ENCODE data around the gene TRIM41. TPM values are rescaled to one million over a fixed set of nuclear protein-coding genes. Genes with fewer than 3 reads are reported as not detected.

The TRIM41 gene
- polyA plus RNA-seq, 1 donor from 2014 or later: 32.1 TPM

DNA sequence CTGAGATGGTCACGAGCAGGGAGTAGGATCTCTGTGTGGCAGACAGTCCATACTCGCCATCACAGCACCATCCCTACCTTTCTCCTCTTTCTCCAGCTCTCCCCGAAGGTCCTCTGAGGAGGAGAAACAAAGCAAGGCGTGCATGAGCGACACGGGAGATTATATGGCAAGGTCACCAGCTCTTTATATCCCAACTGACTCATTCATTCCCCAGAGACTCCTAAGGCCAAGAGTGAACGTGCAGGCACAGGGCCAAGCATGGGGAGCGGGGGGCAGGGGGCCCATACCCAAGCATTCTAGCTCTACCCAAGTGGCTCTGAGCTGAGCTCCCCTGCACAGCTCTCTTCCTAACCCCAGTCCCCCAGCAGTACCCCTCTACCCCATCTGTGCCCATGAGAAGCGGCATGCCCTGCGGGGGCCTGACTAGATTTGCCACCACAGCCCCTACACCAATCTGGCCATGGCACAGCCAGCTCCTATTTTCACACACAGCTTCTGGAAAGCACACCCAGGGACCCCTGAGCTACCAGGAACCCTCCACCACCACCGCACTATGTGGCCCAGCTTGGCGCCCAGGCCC is 24.9 kb upstream of the TRIM41 start:
- Histone ChIP-seq H3K4me3 (ENCODE audit: low read length) (no peak overlapping the region), H2AFZ (ENCODE audit: low read depth, low read length) (no peak overlapping the region), H3K36me3 (ENCODE audit: insufficient read depth, low read length) (no peaks in the 10 kb centered on the region), H3K9me2 (ENCODE audit: insufficient read depth, low read length) (no peaks in the 10 kb centered on the region), H3F3A (ENCODE audit: insufficient read depth, low read length, poor library complexity, severe bottlenecking) (no peaks in the 10 kb centered on the region), H3K27ac (ENCODE audit: low read length) (no peak overlapping the region), H3K79me2 (replicated peaks; ENCODE audit: insufficient read depth, low read length) (no peaks in the 10 kb centered on the region), H3K27me3 (ENCODE audit: insufficient read depth, low read depth, low read length) (peaks cover 26% of the 10 kb centered on the region), H3K9ac (ENCODE audit: low read length) (no peak overlapping the region), H4K20me1 (ENCODE audit: insufficient read depth) (no peaks in the 10 kb centered on the region), H3K4me2 (ENCODE audit: low read length) (no peak overlapping the region), H3K9me3 (ENCODE audit: low read length) (no peaks in the 10 kb centered on the region)
- no peak for TF ChIP-seq TAF1 (IDR thresholded peaks at IDR 0.05; ENCODE audit: low read depth)
- no peak for TF ChIP-seq POLR2AphosphoS5 (IDR thresholded peaks at IDR 0.05)
- TF ChIP-seq, protein P1, sequence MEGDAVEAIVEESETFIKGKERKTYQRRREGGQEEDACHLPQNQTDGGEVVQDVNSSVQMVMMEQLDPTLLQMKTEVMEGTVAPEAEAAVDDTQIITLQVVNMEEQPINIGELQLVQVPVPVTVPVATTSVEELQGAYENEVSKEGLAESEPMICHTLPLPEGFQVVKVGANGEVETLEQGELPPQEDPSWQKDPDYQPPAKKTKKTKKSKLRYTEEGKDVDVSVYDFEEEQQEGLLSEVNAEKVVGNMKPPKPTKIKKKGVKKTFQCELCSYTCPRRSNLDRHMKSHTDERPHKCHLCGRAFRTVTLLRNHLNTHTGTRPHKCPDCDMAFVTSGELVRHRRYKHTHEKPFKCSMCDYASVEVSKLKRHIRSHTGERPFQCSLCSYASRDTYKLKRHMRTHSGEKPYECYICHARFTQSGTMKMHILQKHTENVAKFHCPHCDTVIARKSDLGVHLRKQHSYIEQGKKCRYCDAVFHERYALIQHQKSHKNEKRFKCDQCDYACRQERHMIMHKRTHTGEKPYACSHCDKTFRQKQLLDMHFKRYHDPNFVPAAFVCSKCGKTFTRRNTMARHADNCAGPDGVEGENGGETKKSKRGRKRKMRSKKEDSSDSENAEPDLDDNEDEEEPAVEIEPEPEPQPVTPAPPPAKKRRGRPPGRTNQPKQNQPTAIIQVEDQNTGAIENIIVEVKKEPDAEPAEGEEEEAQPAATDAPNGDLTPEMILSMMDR (IDR thresholded peaks at IDR 0.05; ENCODE audit: poor library complexity, severe bottlenecking): no peak
- TF ChIP-seq SMC3 (conservative IDR thresholded peaks at IDR 0.05; ENCODE audit: poor library complexity): no peak
- TF ChIP-seq RAD21 (conservative IDR thresholded peaks at IDR 0.05): no peak
- no peak for TF ChIP-seq EZH2 (IDR thresholded peaks at IDR 0.05; ENCODE audit: borderline replicate concordance, insufficient read depth, low read length, poor library complexity, severe bottlenecking)
- TF ChIP-seq MXI1 (conservative IDR thresholded peaks at IDR 0.05; ENCODE audit: poor library complexity, severe bottlenecking): no peak
- TF ChIP-seq, protein P2, sequence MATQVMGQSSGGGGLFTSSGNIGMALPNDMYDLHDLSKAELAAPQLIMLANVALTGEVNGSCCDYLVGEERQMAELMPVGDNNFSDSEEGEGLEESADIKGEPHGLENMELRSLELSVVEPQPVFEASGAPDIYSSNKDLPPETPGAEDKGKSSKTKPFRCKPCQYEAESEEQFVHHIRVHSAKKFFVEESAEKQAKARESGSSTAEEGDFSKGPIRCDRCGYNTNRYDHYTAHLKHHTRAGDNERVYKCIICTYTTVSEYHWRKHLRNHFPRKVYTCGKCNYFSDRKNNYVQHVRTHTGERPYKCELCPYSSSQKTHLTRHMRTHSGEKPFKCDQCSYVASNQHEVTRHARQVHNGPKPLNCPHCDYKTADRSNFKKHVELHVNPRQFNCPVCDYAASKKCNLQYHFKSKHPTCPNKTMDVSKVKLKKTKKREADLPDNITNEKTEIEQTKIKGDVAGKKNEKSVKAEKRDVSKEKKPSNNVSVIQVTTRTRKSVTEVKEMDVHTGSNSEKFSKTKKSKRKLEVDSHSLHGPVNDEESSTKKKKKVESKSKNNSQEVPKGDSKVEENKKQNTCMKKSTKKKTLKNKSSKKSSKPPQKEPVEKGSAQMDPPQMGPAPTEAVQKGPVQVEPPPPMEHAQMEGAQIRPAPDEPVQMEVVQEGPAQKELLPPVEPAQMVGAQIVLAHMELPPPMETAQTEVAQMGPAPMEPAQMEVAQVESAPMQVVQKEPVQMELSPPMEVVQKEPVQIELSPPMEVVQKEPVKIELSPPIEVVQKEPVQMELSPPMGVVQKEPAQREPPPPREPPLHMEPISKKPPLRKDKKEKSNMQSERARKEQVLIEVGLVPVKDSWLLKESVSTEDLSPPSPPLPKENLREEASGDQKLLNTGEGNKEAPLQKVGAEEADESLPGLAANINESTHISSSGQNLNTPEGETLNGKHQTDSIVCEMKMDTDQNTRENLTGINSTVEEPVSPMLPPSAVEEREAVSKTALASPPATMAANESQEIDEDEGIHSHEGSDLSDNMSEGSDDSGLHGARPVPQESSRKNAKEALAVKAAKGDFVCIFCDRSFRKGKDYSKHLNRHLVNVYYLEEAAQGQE (IDR thresholded peaks at IDR 0.05; ENCODE audit: borderline replicate concordance): no peak
- no peak for TF ChIP-seq EP300 (conservative IDR thresholded peaks at IDR 0.05; ENCODE audit: poor library complexity, severe bottlenecking)

DNA sequence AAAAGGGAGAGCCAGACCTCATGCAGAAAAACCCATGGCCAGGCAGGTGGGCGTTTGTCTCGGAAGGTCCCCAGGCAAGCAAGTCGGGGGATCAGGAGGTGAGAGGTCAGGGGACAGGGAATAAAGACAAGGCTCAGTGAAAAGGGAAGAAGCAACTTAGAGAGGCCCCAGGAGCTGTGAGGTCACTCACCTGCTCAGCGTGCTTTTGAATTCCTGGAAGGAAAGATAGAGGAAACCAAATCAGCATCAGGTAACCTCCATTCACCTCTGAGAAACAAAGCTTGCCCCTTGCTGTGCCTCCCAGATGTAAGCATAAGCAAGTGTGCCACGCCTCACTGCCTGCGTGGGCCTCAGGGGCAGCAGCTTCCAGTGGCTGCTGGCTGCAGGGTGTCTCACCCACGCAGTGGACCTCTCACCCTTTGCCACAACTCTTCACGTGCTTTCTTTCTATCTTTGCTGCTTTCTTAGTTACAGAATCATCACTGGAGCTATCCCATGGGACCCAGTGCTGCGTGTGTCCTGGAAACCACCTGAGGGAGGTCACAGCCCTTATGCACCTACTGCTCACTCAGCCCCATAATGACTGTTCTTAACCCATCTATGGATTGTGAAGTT is 24.1 kb upstream of the TRIM41 start:
- Histone ChIP-seq H3K27me3 (ENCODE audit: insufficient read depth, low read depth, low read length) (peaks cover 35% of the 10 kb centered on the region), H3K9me3 (ENCODE audit: low read length) (no peaks in the 10 kb centered on the region), H3K4me2 (ENCODE audit: low read length) (no peak overlapping the region), H4K20me1 (ENCODE audit: insufficient read depth) (no peaks in the 10 kb centered on the region), H3K9me2 (ENCODE audit: insufficient read depth, low read length) (no peaks in the 10 kb centered on the region), H3K4me3 (ENCODE audit: low read length) (no peak overlapping the region), H3K9ac (ENCODE audit: low read length) (no peak overlapping the region), H3F3A (ENCODE audit: insufficient read depth, low read length, poor library complexity, severe bottlenecking) (no peaks in the 10 kb centered on the region), H3K27ac (ENCODE audit: low read length) (no peak overlapping the region), H3K79me2 (replicated peaks; ENCODE audit: insufficient read depth, low read length) (no peaks in the 10 kb centered on the region), H3K36me3 (ENCODE audit: insufficient read depth, low read length) (no peaks in the 10 kb centered on the region), H2AFZ (ENCODE audit: low read depth, low read length) (no peak overlapping the region)
- no peak for TF ChIP-seq TAF1 (IDR thresholded peaks at IDR 0.05; ENCODE audit: low read depth)
- no peak for TF ChIP-seq RAD21 (conservative IDR thresholded peaks at IDR 0.05)
- TF ChIP-seq SMC3 (conservative IDR thresholded peaks at IDR 0.05; ENCODE audit: poor library complexity): no peak
- no peak for TF ChIP-seq POLR2AphosphoS5 (IDR thresholded peaks at IDR 0.05)
- TF ChIP-seq, protein P1 (IDR thresholded peaks at IDR 0.05; ENCODE audit: poor library complexity, severe bottlenecking): no peak
- TF ChIP-seq, protein P2 (IDR thresholded peaks at IDR 0.05; ENCODE audit: borderline replicate concordance): no peak
- TF ChIP-seq EP300 (conservative IDR thresholded peaks at IDR 0.05; ENCODE audit: poor library complexity, severe bottlenecking): no peak
- TF ChIP-seq EZH2 (IDR thresholded peaks at IDR 0.05; ENCODE audit: borderline replicate concordance, insufficient read depth, low read length, poor library complexity, severe bottlenecking): no peak
- no peak for TF ChIP-seq MXI1 (conservative IDR thresholded peaks at IDR 0.05; ENCODE audit: poor library complexity, severe bottlenecking)

Data from neural cell (in vitro differentiated cells).